Tibial nerve (tissue), 4 donors: ENCODE results near the gene VSIG10.

Experiments
- EP300 ChIP-seq, 2 donors: sonication (generic); formaldehyde crosslinking; IDR thresholded peaks; one replicate each; pipeline ENCODE4 v1.6.1; 2017; ENCODE audit warnings: antibody characterized with exemption in 2 of 2, mild to moderate bottlenecking in 1 of 2
- POLR2A ChIP-seq, 2 donors: fragments of 450-650 bp; IDR thresholded peaks; one replicate each; pipeline ENCODE4 v1.6.1; 2017; ENCODE audit warnings: antibody characterized with exemption in 2 of 2, mild to moderate bottlenecking in 2 of 2, moderate library complexity in 2 of 2
- TF ChIP-seq, protein P1 (sequence below), 5 experiments: fragments of 200-600 bp in 3 of 5; fragments of 450-650 bp in 2 of 5; sonication (generic) in 3 of 5; IDR thresholded peaks; one replicate each; pipeline ENCODE4 v1.5.1; 2016 to 2019; ENCODE audit warnings: antibody characterized with exemption in 5 of 5, mild to moderate bottlenecking in 3 of 5, moderate library complexity in 2 of 5

DNA sequence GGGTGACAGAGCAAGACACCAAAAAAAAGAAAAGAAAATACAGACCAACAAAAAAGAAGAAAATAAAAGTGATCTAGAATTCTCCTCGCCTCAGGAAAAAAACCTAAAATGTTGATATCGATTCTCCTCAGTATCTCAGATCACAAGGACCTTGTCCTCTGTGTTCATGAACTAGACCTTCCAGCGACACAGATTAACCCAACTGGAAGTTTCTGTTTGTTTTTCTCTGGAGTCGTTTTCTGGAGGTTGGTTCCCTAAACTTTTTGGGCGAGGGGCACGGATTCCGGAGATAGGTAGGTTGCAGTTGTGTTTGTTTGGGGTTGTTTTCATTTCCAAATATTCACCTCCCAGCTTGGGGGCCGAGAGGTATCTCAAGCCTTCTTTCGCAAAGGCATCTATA, 87.9 kb downstream of the VSIG10 start:
- no peak for TF ChIP-seq POLR2A (IDR thresholded peaks at IDR 0.05)
- TF ChIP-seq, protein P1, sequence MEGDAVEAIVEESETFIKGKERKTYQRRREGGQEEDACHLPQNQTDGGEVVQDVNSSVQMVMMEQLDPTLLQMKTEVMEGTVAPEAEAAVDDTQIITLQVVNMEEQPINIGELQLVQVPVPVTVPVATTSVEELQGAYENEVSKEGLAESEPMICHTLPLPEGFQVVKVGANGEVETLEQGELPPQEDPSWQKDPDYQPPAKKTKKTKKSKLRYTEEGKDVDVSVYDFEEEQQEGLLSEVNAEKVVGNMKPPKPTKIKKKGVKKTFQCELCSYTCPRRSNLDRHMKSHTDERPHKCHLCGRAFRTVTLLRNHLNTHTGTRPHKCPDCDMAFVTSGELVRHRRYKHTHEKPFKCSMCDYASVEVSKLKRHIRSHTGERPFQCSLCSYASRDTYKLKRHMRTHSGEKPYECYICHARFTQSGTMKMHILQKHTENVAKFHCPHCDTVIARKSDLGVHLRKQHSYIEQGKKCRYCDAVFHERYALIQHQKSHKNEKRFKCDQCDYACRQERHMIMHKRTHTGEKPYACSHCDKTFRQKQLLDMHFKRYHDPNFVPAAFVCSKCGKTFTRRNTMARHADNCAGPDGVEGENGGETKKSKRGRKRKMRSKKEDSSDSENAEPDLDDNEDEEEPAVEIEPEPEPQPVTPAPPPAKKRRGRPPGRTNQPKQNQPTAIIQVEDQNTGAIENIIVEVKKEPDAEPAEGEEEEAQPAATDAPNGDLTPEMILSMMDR (IDR thresholded peaks at IDR 0.05) = no peak
- TF ChIP-seq EP300 (IDR thresholded peaks at IDR 0.05) = no peak
